T-helper 17 cell (primary cell): ENCODE data around the gene SLC12A7. TPM values are rescaled to one million over a fixed set of nuclear protein-coding genes. Genes with fewer than 3 reads are reported as not detected.
"Not testable (repeated sequence)": the region's sequence is repeated elsewhere in the genome, so short reads cannot be mapped to it uniquely, and the experiment has no call there.

Experiments
- ATAC-seq: fragments of 150-1000 bp; cut with Tn5 transposase; 2 replicates; pipeline ENCODE4 v1.10.0; 2021; ENCODE audit warnings: mild to moderate bottlenecking, moderate library complexity
- DNase-seq, 3 donors: peaks; one replicate each; pipeline versions ENCODE4 v3.0.0 to v3.0.0-alpha.2; 2020 to 2021
- H3K9me3 ChIP-seq: one replicate; pipeline ENCODE4 v1.7.0; 2013; ENCODE audit warnings: low read length, mild to moderate bottlenecking; ENCODE audit not compliant: control insufficient read depth, poor library complexity, severe bottlenecking
- H3K27ac Mint-ChIP-seq: one replicate; pipeline ENCODE4 v1.8.0; 2022; ENCODE audit warnings: mild to moderate bottlenecking, moderate library complexity, mixed read lengths
- H3K27me3 Mint-ChIP-seq: one replicate; pipeline ENCODE4 v1.8.0; 2022; ENCODE audit warnings: mixed read lengths
- H3K36me3 Mint-ChIP-seq: one replicate; pipeline ENCODE4 v1.8.0; 2022; ENCODE audit warnings: low read depth, mixed read lengths
- H3K4me1 Mint-ChIP-seq: one replicate; pipeline ENCODE4 v1.8.0; 2022; ENCODE audit warnings: mild to moderate bottlenecking, mixed read lengths
- H3K4me3 Mint-ChIP-seq: one replicate; pipeline ENCODE4 v1.8.0; 2022; ENCODE audit warnings: mild to moderate bottlenecking, moderate library complexity, mixed read lengths
- total RNA-seq, 4 donors: library from RNA in 2 of 4; stranded (reverse) in 2 of 4; gene quantifications; one replicate each; pipeline ENCODE4 v1.2.3 and lab custom pipeline; 2022 to 2026

The SLC12A7 gene
- total RNA-seq, 2 donors from 2014 or later: 36.6 to 88.0 TPM

- DNase-seq (no peak), ATAC-seq (no peak)
- Mint-ChIP-seq H3K27me3 (peaks cover 8% of the 10 kb centered on the region), H3K4me1 (peaks cover 4% of the 10 kb centered on the region), H3K27ac (no peak overlapping the region), H3K36me3 (no peaks in the 10 kb centered on the region), H3K4me3 (no peak overlapping the region)
- H3K9me3 ChIP-seq: no peaks in the 10 kb centered on the region
Measured at GRCh38 chr5:1127959-1128785, 16.3 kb upstream of the SLC12A7 start.

- not testable (repeated sequence) for ATAC-seq, H3K27ac Mint-ChIP-seq, H3K4me1 Mint-ChIP-seq, H3K4me3 Mint-ChIP-seq, DNase-seq, H3K27me3 Mint-ChIP-seq, H3K36me3 Mint-ChIP-seq, H3K9me3 ChIP-seq
Measured at GRCh38 chr5:1125695-1126094, 13.8 kb upstream of the SLC12A7 start.

- peaks cover 6% of the 10 kb centered on the region for H3K4me1 Mint-ChIP-seq
Measured at GRCh38 chr5:1125030-1125357, 13.1 kb upstream of the SLC12A7 start.

GRCh38 chr5:1124205-1125029 lies 12.6 kb upstream of the SLC12A7 start:
- ATAC-seq (no peak), DNase-seq (no peak)
- peaks cover 6% of the 10 kb centered on the region for H3K4me1 Mint-ChIP-seq
- peaks cover 14% of the 10 kb centered on the region for H3K27me3 Mint-ChIP-seq
- H3K9me3 ChIP-seq: no peaks in the 10 kb centered on the region
- no peak overlapping the region for H3K4me3 Mint-ChIP-seq
- H3K36me3 Mint-ChIP-seq: no peaks in the 10 kb centered on the region
- no peak overlapping the region for H3K27ac Mint-ChIP-seq

More at GRCh38 chr5:1125030-1125357, 13.1 kb upstream of the SLC12A7 start:
- H3K36me3 Mint-ChIP-seq: no peaks in the 10 kb centered on the region
- no peak for DNase-seq
- H3K27me3 Mint-ChIP-seq: peaks cover 12% of the 10 kb centered on the region
- H3K4me3 Mint-ChIP-seq: no peak overlapping the region
- ATAC-seq: no peak
- no peaks in the 10 kb centered on the region for H3K9me3 ChIP-seq
- no peak overlapping the region for H3K27ac Mint-ChIP-seq

- Mint-ChIP-seq H3K4me3 (no peak overlapping the region), H3K36me3 (no peaks in the 10 kb centered on the region), H3K4me1 (peaks cover 6% of the 10 kb centered on the region), H3K27ac (no peak overlapping the region), H3K27me3 (peaks cover 6% of the 10 kb centered on the region)
- DNase-seq (no peak), ATAC-seq (no peak)
- H3K9me3 ChIP-seq: no peaks in the 10 kb centered on the region
Measured at GRCh38 chr5:1123418-1124147, 11.7 kb upstream of the SLC12A7 start.

- Mint-ChIP-seq H3K4me1 (peaks cover 8% of the 10 kb centered on the region), H3K36me3 (no peaks in the 10 kb centered on the region), H3K27ac (no peak overlapping the region), H3K27me3 (peaks cover 6% of the 10 kb centered on the region), H3K4me3 (no peak overlapping the region)
- DNase-seq (no peak), ATAC-seq (no peak)
- no peaks in the 10 kb centered on the region for H3K9me3 ChIP-seq
Measured at GRCh38 chr5:1122511-1123294, 10.8 kb upstream of the SLC12A7 start.

GRCh38 chr5:1121891-1122290 lies 10.0 kb upstream of the SLC12A7 start:
- DNase-seq (no peak), ATAC-seq (no peak)
- no peaks in the 10 kb centered on the region for H3K9me3 ChIP-seq
- Mint-ChIP-seq H3K27ac (no peak overlapping the region), H3K27me3 (peaks cover 6% of the 10 kb centered on the region), H3K4me3 (no peak overlapping the region), H3K4me1 (peaks cover 8% of the 10 kb centered on the region), H3K36me3 (no peaks in the 10 kb centered on the region)

GRCh38 chr5:1121044-1121443 lies 9.2 kb upstream of the SLC12A7 start:
- no peak overlapping the region for H3K27ac Mint-ChIP-seq
- H3K4me3 Mint-ChIP-seq: no peak overlapping the region
- ATAC-seq (no peak), DNase-seq (no peak)
- peaks cover 5% of the 10 kb centered on the region for H3K4me1 Mint-ChIP-seq
- H3K9me3 ChIP-seq: no peaks in the 10 kb centered on the region
- H3K27me3 Mint-ChIP-seq: peaks cover 6% of the 10 kb centered on the region
- no peaks in the 10 kb centered on the region for H3K36me3 Mint-ChIP-seq

GRCh38 chr5:1120236-1120999 lies 8.6 kb upstream of the SLC12A7 start:
- no peak for ATAC-seq
- no peak for DNase-seq
- H3K9me3 ChIP-seq: no peaks in the 10 kb centered on the region
- H3K4me3 Mint-ChIP-seq: peak overlapping the region; percentile 55
- peaks cover 5% of the 10 kb centered on the region for H3K4me1 Mint-ChIP-seq
- no peak overlapping the region for H3K27ac Mint-ChIP-seq
- peaks cover 6% of the 10 kb centered on the region for H3K27me3 Mint-ChIP-seq
- H3K36me3 Mint-ChIP-seq: no peaks in the 10 kb centered on the region

GRCh38 chr5:1119312-1119831 lies 7.5 kb upstream of the SLC12A7 start:
- Mint-ChIP-seq H3K27me3 (peaks cover 6% of the 10 kb centered on the region), H3K4me3 (no peak overlapping the region), H3K4me1 (peaks cover 5% of the 10 kb centered on the region), H3K36me3 (no peaks in the 10 kb centered on the region), H3K27ac (no peak overlapping the region)
- DNase-seq (no peak), ATAC-seq (no peak)
- no peaks in the 10 kb centered on the region for H3K9me3 ChIP-seq

GRCh38 chr5:1118738-1119137 lies 6.9 kb upstream of the SLC12A7 start:
- Mint-ChIP-seq H3K4me3 (no peak overlapping the region), H3K27me3 (peaks cover 6% of the 10 kb centered on the region), H3K36me3 (no peaks in the 10 kb centered on the region), H3K4me1 (peaks cover 5% of the 10 kb centered on the region), H3K27ac (no peak overlapping the region)
- H3K9me3 ChIP-seq: no peaks in the 10 kb centered on the region
- DNase-seq: no peak
- peak; percentile 30 for ATAC-seq

- Mint-ChIP-seq H3K27me3 (peaks cover 6% of the 10 kb centered on the region), H3K36me3 (no peaks in the 10 kb centered on the region), H3K4me1 (peaks cover 5% of the 10 kb centered on the region), H3K4me3 (no peak overlapping the region), H3K27ac (peak overlapping the region; percentile 24)
- no peaks in the 10 kb centered on the region for H3K9me3 ChIP-seq
- ATAC-seq (peak; percentile 51), DNase-seq (no peak)
Measured at GRCh38 chr5:1118231-1118698, 6.4 kb upstream of the SLC12A7 start.
